NCI-H2227 (cell line): ENCODE results near the gene LRMDA.
A peak's percentile ranks its signal among the peaks of the same experiment; 100 is the strongest.
"Not testable (repeated sequence)": the region's sequence is repeated elsewhere in the genome, so short reads cannot be mapped to it uniquely, and the experiment has no call there.

ENCODE experiments used
- DNase-seq: peaks from one replicate; lab custom pipeline; 2025; ENCODE audit not compliant: unreplicated experiment; lab: John Stamatoyannopoulos, UW

Gene LRMDA

DNA sequence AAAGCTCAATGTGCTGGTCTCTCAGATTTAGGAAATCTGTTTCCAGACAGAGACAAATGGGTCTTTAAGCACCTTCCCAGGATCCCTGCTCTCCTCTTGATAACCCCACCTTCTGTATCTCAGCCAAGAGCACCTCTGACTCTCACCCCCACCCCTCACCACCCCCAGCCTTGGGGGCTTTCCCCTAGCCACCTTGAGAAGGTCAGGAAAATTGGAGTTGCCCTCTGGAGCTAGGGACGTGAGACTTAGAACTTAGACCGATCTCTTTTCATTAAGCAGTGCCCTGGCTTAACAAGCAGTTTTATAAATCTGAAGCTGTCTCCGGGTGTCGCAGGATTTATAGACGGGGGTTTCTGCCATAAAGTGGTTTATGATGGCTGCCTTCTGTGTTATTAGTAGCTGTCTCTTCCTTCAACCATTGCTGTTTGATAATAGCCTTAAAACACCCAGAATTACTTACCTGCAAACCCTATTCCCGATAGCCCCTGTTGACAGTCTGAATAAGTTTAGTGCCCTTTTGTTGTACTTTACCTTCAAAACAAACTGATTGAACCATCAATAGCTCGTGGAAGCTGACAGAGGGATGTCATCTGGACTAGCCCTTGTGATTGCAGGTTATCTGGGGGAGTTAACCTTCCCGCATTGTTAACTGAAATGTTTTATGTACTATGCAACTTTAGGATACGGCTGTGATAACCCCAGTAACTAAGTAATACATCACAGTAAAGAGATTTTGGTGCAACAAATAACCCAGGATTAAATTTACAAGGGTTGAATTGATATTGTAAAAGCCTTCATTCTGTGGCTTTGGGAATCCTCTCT lies 621.5 kb downstream of the LRMDA start:
- DNase-seq = no peak

DNA sequence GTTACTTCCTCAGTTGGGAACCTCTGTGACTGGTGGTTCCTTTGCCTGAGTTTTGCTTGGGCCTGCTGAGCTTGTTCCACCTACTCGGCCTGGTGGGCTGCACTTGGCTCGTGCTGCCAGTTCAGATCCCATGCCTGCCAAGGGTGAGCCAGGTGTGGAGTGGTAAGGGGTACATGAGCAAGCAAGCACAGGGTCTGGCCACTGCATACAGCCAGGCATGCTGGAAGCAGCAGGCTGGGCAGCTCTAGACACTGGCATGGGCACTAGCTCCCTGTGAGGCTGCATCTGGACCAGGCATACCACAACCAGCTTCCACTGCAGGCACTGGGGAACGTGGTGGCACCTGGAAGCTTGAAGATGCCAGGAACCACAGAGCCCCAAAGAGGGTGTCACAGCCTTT lies 624.0 kb downstream of the LRMDA start:
- no peak for DNase-seq

DNA sequence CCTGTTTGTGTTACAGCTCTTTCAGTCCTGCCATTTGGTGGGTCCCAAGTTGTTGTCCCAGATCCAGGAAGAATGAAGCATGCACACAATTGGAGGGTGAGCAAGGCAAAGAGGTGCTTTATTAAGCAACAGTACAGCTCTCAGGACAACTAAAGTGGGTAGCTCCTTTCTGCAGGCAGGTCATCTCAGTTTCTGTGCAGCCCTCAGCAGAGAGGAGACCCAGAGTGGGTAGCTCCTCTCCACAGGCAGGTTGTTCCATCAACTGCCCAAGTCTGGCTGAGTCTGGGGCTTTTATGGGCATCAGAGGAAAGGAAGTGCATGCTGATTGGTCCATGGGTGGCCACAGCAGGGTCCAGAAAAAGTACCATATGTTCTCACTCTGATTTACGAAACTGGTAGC lies 624.5 kb downstream of the LRMDA start:
- DNase-seq = no peak

DNA sequence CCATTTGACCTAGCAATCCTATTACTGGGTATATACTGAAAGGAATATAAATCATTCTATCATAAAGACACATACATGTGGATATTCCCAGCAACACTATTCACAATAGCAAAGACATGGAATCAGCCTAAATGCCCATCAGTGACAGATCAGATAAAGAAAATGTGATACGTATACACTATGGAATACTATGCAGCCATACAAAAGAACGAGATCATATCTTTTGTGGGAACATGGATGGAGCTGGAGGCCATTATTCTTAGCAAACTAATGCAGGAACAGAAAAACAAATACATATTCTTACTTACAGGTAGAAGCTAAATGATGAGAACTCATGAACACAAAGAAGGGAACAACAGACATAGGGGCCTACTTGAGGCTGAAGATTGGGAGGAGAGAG lies 629.6 kb downstream of the LRMDA start:
- not testable (repeated sequence) for DNase-seq

DNA sequence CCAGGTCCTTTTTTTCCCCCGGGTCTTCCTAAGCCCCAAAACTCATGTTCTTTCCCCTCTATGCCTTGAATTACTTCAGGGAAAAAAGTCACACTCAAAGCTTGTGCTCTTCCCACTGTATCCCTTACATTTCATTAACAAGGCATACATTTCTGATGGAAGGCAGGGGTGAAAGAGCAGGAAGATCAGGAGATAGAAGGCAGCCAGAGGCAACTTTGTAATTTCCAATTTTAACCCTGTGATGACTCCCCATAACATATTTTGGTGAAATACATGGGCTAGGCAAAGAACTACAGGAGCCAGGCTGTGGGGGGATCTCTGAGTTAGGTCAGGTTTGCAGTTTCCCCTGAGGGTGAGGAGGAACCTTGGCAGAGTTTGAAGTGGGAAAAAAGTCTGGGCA lies 635.0 kb downstream of the LRMDA start:
- DNase-seq = no peak

DNA sequence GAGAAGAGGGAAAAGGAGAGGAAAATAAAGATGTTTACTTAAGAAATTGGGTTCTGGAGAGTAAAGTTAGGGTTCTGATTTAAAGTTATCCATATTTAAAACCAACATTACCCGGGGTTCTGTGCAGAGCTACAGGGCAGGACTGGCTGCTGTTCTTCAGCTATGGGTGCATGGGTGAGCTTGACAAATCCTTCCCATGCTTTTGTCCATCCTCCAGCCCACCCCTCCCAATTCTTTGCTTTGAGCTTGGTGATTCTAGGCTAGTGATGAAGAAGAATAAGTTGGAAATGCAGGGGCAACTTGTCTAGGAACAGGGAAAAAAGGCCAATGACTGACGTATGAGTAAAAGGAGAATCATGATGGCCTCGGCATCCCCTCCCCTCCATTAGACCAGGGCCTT lies 636.0 kb downstream of the LRMDA start:
- DNase-seq = no peak

DNA sequence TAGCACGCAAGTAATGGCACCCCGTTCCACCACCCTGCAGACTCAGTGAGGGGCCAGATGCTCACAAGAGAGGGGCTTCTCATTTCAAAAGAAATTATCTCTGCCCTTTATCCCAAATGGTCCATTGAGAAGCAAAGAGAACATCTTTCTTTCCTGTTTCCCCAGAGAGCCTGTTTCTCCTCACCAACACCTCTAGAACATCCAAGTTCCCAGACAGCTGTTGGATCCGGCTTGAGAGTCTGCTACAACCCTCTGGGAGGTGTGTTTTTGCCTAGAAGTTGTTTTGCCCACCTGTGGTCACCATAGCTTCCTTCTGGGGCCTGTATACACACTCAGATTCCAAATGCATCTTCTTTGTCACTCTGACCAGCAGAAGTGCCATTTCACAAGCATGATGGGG lies 637.4 kb downstream of the LRMDA start:
- DNase-seq = no peak

DNA sequence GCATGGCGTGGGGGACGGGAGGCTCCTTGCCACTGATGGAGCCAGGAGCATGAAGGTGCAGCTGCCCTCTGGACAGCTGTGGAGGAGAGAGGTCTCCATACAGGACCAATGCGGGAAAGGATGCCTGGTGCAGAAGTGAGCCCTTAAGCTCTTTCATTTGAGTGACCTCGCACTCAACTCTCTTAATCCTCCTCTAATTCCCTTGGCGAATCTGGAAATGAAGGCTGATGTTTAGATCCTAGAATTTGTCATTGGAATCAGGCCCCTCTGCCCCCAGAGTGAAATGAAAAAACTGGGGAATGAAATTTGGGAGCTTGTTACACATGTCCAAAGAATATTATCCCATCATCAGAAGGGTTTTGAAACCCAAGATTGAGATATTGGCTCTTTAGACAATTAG lies 639.5 kb downstream of the LRMDA start:
- no peak for DNase-seq

DNA sequence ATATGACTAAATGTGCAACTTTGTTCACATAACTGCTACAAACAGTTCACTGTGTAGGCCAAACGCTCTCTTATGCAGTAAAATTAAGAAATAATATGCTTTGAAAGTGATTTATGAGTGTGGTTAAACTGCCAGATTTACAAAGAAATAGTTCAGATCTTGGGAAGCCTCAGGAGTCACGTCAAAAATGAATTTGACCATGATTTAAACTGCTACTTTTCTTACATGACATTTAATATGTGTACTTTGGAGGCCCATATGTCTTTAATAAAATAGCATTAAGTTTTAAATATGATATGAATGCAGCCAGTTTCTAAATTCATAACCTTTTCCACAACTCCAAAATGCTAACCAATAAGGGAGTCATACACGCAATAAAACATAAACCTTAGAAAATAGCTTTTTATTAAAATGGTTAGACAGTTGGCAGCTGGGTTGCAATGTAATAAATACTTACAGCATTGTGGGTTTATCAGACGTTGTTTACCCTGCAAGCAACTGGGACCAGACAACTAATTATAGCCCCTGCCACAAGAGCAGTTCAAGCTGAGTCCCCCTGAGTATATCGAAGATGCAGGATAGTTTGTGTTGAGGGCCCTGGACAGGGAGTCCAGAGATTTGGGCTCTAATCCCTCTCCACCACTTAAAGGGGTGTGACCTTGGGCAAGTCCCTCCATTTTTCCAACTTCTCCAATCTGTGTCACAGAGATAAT lies 640.4 kb downstream of the LRMDA start:
- DNase-seq = no peak

DNA sequence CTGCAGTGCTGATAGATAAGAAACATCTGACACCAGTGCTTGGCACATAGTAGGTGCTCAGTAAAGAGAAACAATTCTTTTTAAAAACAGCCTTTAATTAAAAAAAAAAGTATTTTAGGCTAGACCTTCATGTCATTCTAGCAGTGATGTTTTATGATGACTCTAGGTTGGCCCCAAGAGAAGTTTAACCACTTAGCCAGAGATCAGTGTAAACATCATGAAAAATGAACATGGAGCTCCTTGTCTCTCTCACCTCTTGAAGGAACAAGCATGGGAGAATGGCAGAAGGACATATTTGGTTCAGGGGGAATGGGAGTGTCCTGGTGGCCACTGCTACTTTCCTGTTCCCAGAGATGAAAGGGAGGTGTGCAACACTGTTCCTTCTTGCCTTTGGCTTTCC lies 641.0 kb downstream of the LRMDA start:
- DNase-seq = no peak

DNA sequence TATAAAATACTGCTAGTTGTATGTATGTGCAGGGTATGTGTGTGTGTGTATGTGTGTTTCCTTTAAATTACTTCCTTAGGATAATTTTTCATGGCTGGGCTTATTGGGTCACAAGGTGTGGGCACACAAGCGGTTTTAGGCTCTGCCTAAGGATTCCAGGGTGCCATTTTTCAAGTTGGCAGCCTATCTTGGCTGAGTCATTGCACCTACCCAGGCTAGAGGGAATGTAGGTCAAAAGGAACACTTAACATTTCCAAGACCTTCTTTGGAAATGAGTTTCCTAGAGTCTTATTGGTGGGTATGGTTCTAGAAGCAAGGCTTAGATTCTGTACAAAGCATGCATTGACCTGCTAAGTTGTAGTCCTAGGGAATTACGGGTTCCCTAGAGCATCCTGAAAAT lies 642.1 kb downstream of the LRMDA start:
- no peak for DNase-seq

DNA sequence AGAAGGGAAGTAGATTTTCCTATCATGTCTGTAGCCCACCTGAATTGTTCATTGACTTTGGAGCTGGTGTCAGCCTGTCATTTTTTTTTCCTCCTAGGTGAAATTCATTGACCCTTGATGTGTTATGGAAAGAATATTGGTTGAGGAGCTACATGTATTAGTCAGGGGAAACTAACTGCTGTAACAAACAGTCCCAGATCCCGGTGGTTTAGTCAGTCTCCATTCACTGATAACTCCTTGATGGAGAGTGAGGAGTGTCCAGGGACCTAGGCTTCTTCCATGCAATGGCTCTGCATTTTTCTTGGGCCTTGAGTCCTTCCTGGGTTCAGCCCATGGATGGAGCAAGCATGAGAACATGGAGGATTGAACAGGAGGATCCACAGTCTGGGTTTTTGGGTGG lies 643.2 kb downstream of the LRMDA start:
- no peak for DNase-seq

DNA sequence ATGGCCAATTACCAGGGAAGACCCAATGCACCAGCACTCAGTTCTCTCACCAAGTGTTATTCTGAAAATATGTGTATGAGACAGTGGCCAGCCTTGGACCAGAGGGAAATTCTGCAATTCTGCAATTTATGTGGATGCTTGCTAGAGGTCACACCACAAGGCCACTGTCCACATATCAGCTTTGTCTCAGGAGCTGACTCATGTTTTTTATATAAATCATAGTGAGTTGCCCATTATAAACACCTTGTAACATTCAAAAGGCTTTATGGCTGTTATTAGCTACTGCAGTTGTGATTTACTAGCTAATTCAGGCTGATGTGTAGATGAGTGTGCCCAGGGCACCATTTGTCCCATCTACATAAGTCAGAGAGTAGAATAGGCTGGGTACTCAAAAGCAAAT lies 649.0 kb downstream of the LRMDA start:
- DNase-seq = no peak

DNA sequence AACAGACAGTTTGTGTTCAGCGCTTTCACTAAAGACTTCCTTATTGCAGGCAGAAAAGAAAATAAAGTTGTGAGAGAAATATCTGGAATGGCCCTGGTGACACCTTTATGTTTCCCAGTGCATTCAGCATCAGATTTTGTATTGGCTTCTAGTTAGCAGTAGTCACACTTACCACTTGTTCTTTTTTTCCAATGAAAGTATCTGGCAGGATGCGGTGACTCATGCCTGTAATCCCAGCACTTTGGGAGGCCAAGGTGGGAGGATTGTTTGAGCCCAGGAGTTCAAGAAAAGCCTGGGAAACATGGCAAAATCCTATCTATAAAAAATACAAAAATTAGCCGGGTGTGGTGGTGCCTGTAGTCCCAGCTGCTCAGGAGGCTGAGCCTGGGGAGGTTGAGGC lies 649.6 kb downstream of the LRMDA start:
- DNase-seq = no peak

DNA sequence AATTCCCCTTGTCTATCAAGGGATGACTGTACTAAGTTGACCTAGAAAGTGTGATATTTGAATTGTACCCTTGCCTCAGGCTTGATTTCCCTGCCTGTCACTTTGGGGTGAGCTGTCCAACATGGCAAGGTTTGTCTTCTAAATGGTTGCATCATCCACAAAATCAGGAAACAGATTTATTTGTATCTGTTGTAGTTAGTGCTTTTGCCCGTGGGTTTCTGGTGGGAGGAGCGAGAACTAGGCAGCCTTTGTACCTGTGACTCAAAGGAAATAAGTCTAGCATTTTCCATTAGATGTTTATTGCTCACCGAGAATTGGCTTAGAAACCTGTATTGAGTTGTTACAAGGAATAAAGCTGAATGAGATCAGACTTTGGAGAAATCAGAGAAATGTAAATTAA lies 650.8 kb downstream of the LRMDA start:
- no peak for DNase-seq

DNA sequence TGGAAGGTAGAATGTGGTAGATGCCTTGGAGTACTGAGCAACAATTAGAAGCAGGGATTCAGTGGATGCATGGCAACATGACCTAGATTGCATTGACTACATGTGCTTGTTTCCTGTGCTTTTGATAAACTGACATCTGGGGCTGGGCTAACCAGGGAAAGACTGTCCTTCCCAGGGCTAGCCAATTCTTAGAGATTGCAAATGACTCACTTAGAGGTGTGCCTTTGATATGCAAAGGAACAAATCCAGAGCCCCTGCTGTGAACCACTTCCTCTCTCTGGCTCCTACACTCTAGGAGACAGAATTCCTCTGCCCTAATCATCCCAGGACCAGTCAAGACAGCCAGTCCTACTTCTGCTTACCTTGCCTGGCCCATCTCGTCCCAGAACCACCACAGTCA lies 651.5 kb downstream of the LRMDA start:
- DNase-seq = no peak

DNA sequence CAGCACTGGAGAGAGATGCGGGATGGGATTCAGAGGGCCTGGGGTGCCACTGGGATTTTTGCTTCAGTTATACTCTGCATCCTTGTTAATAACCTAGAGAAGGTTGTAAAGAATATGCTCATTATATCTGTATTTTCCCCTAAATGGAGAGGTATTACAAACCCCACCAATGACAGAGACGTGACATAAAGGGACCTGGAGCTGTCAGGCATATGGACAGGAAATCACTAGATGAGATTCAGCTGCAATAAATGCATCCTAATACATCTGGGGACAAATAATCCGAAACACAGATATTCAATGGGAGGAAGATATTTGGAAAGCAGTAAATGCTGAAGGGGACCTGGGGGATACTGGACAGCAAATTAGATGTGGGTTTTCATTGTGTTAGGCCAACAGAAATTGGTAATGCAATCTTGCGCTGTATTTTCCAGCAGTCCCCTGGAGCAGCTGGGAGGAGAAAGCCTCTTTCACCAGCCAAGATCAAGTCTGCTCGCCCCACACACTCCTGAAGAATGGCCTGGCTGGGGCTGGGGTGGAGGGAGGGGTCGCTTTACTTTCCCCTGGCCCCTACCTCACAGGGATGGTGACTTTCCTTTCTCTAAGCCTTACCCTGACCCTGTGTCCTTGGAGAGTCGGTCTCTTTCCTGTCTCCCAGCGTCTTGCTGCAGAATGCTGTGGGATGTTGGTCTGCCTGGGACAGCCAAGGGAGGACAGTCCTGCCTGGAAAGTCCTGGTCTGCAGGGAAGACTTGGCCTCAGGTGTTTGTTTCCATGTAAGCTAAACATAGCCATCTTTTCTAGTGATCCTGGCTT lies 653.8 kb downstream of the LRMDA start:
- no peak for DNase-seq

DNA sequence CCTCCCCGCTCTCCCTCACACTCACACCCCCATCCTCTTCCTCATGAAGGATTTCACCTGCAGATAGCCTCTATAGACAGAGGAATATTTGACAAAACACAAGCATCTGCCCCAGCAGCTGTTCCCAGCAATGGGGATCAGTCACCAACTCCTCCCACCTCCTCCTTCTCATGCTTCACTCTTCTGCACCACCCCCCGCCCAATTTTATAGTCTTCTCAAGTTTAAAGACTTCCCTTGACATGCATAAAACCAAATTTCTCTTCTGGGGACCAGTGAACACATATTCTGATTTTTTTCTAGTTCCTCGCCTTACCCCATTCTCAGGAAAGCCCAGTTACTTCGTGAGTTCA lies 654.4 kb downstream of the LRMDA start:
- DNase-seq = no peak

DNA sequence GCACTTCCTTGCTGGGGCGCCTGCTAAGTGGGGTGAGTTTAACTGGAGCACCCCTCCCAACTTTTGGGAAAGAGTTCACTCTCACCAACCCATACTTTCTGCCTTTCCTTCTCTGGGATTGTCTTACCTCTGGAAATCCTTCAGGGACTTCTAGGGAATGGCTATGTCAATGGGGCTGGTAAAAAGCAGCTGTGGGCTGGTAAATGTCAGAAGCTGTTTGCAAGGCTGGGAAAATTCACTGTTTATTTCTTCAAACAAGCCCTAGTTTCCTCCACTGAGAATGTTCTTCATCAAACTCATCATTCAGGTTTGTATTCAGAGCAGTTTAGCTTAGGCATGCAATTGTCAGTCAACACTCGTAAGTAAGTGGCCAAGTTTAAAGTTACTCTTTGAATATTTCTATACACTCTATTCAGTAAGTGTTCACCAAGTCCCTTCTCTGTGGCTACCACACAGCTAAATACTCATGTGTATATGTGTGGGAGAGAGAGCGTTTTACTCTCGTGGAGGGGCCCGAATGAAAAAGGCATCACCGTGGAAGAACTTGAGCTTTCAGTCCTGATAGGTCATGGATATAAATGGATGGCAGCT lies 654.8 kb downstream of the LRMDA start:
- no peak for DNase-seq

DNA sequence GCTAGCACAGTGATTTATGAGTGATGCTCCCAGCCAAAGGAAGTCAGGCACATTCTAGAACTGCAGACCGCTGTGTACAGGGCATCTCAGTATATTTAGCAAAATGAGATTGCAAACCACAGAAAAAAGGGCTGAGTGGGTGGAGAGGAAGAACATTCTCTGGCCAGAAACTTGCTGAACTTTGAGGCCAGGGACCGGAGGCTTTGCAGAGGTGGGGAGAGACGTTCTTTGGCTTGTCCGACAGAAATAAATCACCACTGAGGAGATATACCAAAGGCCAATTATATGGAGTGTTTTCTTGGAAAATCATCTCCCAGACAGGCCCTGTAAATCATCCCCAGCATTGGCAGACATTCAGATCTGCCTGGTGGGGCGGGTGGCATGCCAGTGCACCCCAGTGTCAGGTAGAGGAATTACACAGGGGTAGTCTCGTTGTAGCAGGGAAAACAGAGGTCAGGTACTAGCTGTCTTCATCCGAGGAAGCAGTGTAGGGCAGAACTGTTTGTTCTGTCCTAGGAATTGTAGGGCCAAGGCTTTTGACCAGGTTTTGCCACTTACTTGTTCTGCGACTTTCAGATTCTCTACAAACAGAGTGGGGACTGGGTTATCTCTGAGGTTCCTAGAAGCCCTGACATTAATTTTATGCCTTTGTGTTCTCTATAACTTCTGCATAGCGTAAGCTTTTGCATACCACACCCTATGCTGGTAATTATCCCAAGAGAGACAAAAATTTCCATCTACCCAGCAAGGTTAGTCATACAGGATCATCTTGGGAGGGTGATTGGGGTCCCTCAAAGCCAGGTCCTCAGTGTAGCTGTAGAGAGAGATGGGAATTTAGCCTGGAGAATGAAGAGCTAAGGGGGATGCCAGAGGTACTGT lies 655.6 kb downstream of the LRMDA start:
- DNase-seq = peak; percentile 31

DNA sequence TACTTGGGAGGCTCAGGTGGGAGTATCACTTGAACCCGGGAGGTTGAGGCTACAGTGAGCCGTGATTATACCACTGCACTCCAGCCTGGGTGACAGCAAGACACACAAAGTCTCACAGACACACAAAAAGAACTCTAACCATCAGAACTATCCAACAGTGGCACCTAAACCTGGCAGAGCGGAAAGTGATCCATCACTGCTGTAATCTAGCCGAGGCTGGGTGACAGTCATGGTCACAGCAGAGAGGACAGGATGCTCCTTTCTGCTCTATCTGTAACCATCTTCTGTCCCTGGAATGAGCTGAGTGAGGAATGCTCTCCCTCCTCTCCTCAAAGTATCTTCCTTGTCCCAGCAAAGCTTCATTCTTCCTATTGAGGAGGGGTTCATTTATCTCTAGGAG lies 656.6 kb downstream of the LRMDA start:
- DNase-seq = no peak
